Neural cell (in vitro differentiated cells): ENCODE results near the gene OR10J1. TPM values are rescaled to one million over a fixed set of nuclear protein-coding genes. Genes with fewer than 3 reads are reported as not detected.

Source experiments
- H2AFZ ChIP-seq: fragments of 200-600, 300-800 bp; sonication (generic), shearing (Covaris generic); 2 replicates; pipeline ENCODE4 v1.6.0; 2014; ENCODE audit warnings: low read depth, mild to moderate bottlenecking, antibody characterized with exemption, low read length, moderate library complexity
- H3F3A ChIP-seq: fragments of 200-600 bp; shearing (Covaris generic); 2 replicates; pipeline ENCODE4 v1.6.1; 2016; ENCODE audit warnings: mild to moderate bottlenecking, moderate library complexity, mixed read lengths, antibody characterized with exemption, low read length; ENCODE audit not compliant: insufficient read depth, poor library complexity, severe bottlenecking
- H3K27ac ChIP-seq: fragments of 200-600, 300-800 bp; sonication (generic), shearing (Covaris generic); 2 replicates; pipeline ENCODE4 v1.5.1; 2014; ENCODE audit warnings: mild to moderate bottlenecking, low read length, moderate library complexity
- H3K27me3 ChIP-seq: fragments of 300-800, 200-600 bp; sonication (generic), shearing (Covaris generic); 2 replicates; pipeline ENCODE4 v1.6.0; 2014; ENCODE audit warnings: mild to moderate bottlenecking, low read depth, low read length, moderate library complexity; ENCODE audit not compliant: insufficient read depth
- H3K36me3 ChIP-seq: fragments of 300-800, 200-600 bp; sonication (generic), shearing (Covaris generic); 2 replicates; pipeline ENCODE4 v1.5.1; 2014; ENCODE audit warnings: mild to moderate bottlenecking, antibody characterized with exemption, low read length, moderate library complexity; ENCODE audit not compliant: insufficient read depth
- H3K4me2 ChIP-seq: fragments of 300-800, 200-600 bp; sonication (generic), shearing (Covaris generic); 2 replicates; pipeline ENCODE4 v1.6.0; 2014; ENCODE audit warnings: mild to moderate bottlenecking, low read length
- H3K4me3 ChIP-seq: fragments of 300-800, 200-600 bp; sonication (generic), shearing (Covaris generic); 2 replicates; pipeline ENCODE4 v1.5.1; 2014; ENCODE audit warnings: mild to moderate bottlenecking, low read length, moderate library complexity
- H3K79me2 ChIP-seq: fragments of 200-600 bp; shearing (Covaris generic); replicated peaks from 2 replicates; pipeline ENCODE4 v1.6.0; 2014; ENCODE audit warnings: mild to moderate bottlenecking, low read length, moderate library complexity; ENCODE audit not compliant: insufficient read depth
- H3K9ac ChIP-seq: fragments of 300-800, 200-600 bp; sonication (generic), shearing (Covaris generic); 2 replicates; pipeline ENCODE4 v1.6.1; 2016; ENCODE audit warnings: mild to moderate bottlenecking, low read length, mixed read lengths
- H3K9me2 ChIP-seq: fragments of 200-600 bp; shearing (Covaris generic); 2 replicates; pipeline ENCODE4 v1.6.1; 2016; ENCODE audit warnings: mild to moderate bottlenecking, low read length, mixed read lengths; ENCODE audit not compliant: insufficient read depth
- H3K9me3 ChIP-seq: fragments of 200-600, 300-800 bp; sonication (generic), shearing (Covaris generic); 2 replicates; pipeline ENCODE4 v1.6.1; 2016; ENCODE audit warnings: mild to moderate bottlenecking, mixed run types, low read length, moderate library complexity, mixed read lengths
- H4K20me1 ChIP-seq: fragments of 200-600 bp; shearing (Covaris generic); 2 replicates; pipeline ENCODE4 v1.6.1; 2016; ENCODE audit warnings: mild to moderate bottlenecking, mixed run types; ENCODE audit not compliant: insufficient read depth
- CTCF ChIP-seq: fragments of 450-650 bp; IDR thresholded peaks from 2 replicates; pipeline ENCODE4 v1.5.1; 2014; ENCODE audit warnings: antibody characterized with exemption, mild to moderate bottlenecking, moderate library complexity; ENCODE audit not compliant: poor library complexity, severe bottlenecking
- EP300 ChIP-seq: fragments of 450-650 bp; conservative IDR thresholded peaks from 2 replicates; pipeline ENCODE4 v1.6.1; 2014; ENCODE audit warnings: antibody characterized with exemption, mild to moderate bottlenecking, moderate library complexity; ENCODE audit not compliant: poor library complexity, severe bottlenecking
- EZH2 ChIP-seq: fragments of 200-600, 300-800 bp; shearing (Covaris generic), sonication (generic); IDR thresholded peaks from 2 replicates; pipeline ENCODE4 v1.6.1; 2014; ENCODE audit warnings: antibody characterized with exemption, low read length, borderline replicate concordance, mild to moderate bottlenecking; ENCODE audit not compliant: insufficient read depth, poor library complexity, severe bottlenecking
- MXI1 ChIP-seq: fragments of 450-650 bp; conservative IDR thresholded peaks from 2 replicates; pipeline ENCODE4 v1.6.1; 2014; ENCODE audit warnings: antibody characterized with exemption, mild to moderate bottlenecking; ENCODE audit not compliant: poor library complexity, severe bottlenecking
- POLR2AphosphoS5 ChIP-seq: IDR thresholded peaks from 2 replicates; pipeline ENCODE4 v1.6.1; 2012
- RAD21 ChIP-seq: fragments of 450-650 bp; conservative IDR thresholded peaks from 2 replicates; pipeline ENCODE4 v1.6.1; 2014; ENCODE audit warnings: antibody characterized with exemption, mild to moderate bottlenecking, moderate library complexity
- REST ChIP-seq: IDR thresholded peaks from 2 replicates; pipeline ENCODE4 v1.6.1; 2012; ENCODE audit warnings: borderline replicate concordance
- SMC3 ChIP-seq: fragments of 450-650 bp; conservative IDR thresholded peaks from 2 replicates; pipeline ENCODE4 v1.6.1; 2014; ENCODE audit warnings: antibody characterized with exemption, mild to moderate bottlenecking, moderate library complexity; ENCODE audit not compliant: poor library complexity
- TAF1 ChIP-seq: IDR thresholded peaks from 2 replicates; pipeline ENCODE4 v1.6.1; 2012; ENCODE audit warnings: low read depth
- polyA plus RNA-seq: library from polyadenylated mRNA; depleted of rRNA; stranded (reverse); fragments of >200 nt; gene quantifications from 2 replicates; pipeline ENCODE4 v1.2.3, GENCODE V29; 2014

OR10J1 gene
- polyA plus RNA-seq, 1 donor from 2014 or later: not detected

- no peak overlapping the region for H3K27ac ChIP-seq
- H3K4me3 ChIP-seq: no peak overlapping the region
- no peak overlapping the region for H3K4me2 ChIP-seq
- TF ChIP-seq POLR2AphosphoS5: no peak
- no peak for TF ChIP-seq MXI1
- no peak for TF ChIP-seq CTCF
- no peak for TF ChIP-seq TAF1
- no peak for TF ChIP-seq REST
- no peak for TF ChIP-seq SMC3
- TF ChIP-seq EP300: no peak
- no peak for TF ChIP-seq EZH2
- no peak for TF ChIP-seq RAD21
- H3K9me3 ChIP-seq: no peaks in the 10 kb centered on the region
- no peaks in the 10 kb centered on the region for H3F3A ChIP-seq
- no peaks in the 10 kb centered on the region for H3K9me2 ChIP-seq
- no peaks in the 10 kb centered on the region for H3K79me2 ChIP-seq
- H3K9ac ChIP-seq: no peak overlapping the region
- H3K36me3 ChIP-seq: no peaks in the 10 kb centered on the region
- H3K27me3 ChIP-seq: no peaks in the 10 kb centered on the region
- H4K20me1 ChIP-seq: no peaks in the 10 kb centered on the region
- no peak overlapping the region for H2AFZ ChIP-seq
Measured at GRCh38 chr1:159408862-159409400, 30.6 kb upstream of the OR10J1 start.

- H3K79me2 ChIP-seq: no peaks in the 10 kb centered on the region
- H3K4me2 ChIP-seq: no peak overlapping the region
- no peak overlapping the region for H3K27ac ChIP-seq
- H3K36me3 ChIP-seq: no peaks in the 10 kb centered on the region
- no peaks in the 10 kb centered on the region for H3F3A ChIP-seq
- H3K9me3 ChIP-seq: no peaks in the 10 kb centered on the region
- no peaks in the 10 kb centered on the region for H3K27me3 ChIP-seq
- H3K9ac ChIP-seq: no peak overlapping the region
- TF ChIP-seq POLR2AphosphoS5: no peak
- no peak for TF ChIP-seq EP300
- TF ChIP-seq TAF1: no peak
- TF ChIP-seq RAD21: no peak
- TF ChIP-seq SMC3: no peak
- no peak for TF ChIP-seq REST
- no peak for TF ChIP-seq CTCF
- no peak for TF ChIP-seq MXI1
- TF ChIP-seq EZH2: no peak
- no peak overlapping the region for H2AFZ ChIP-seq
- no peak overlapping the region for H3K4me3 ChIP-seq
- H3K9me2 ChIP-seq: no peaks in the 10 kb centered on the region
- no peaks in the 10 kb centered on the region for H4K20me1 ChIP-seq
Measured at GRCh38 chr1:159421821-159422220, 17.7 kb upstream of the OR10J1 start.
